MM.1S (cell line): ENCODE results near the gene AUTS2.

Experiments used
- DNase-seq: peaks from one replicate; pipeline ENCODE4 v3.0.0-alpha.2; 2015
- H2AFZ ChIP-seq: fragments of 300-600 bp; sonication (generic); 2 replicates; pipeline ENCODE4 v1.6.0; 2016; ENCODE audit warnings: antibody characterized with exemption, low read length
- H3F3A ChIP-seq: fragments of 300-600 bp; sonication (generic); 2 replicates; pipeline ENCODE4 v1.6.1; 2016; ENCODE audit warnings: mild to moderate bottlenecking, antibody characterized with exemption, low read length, moderate library complexity, mixed read lengths; ENCODE audit not compliant: insufficient read depth
- H3K27ac ChIP-seq: fragments of 300-600 bp; sonication (generic); 2 replicates; pipeline ENCODE4 v1.5.1; 2016; ENCODE audit warnings: mild to moderate bottlenecking, low read length
- H3K27me3 ChIP-seq: fragments of 300-600 bp; sonication (generic); replicated peaks from 2 replicates; pipeline ENCODE4 v1.6.0; 2016; ENCODE audit warnings: low read length; ENCODE audit not compliant: insufficient read depth
- H3K36me3 ChIP-seq: fragments of 300-600 bp; sonication (generic); replicated peaks from 2 replicates; pipeline ENCODE4 v1.6.1; 2016; ENCODE audit warnings: mild to moderate bottlenecking, low read length, mixed read lengths; ENCODE audit not compliant: insufficient read depth
- H3K4me1 ChIP-seq: fragments of 300-600 bp; sonication (generic); 2 replicates; pipeline ENCODE4 v1.6.1; 2016; ENCODE audit warnings: low read length, mixed read lengths
- H3K4me2 ChIP-seq: fragments of 300-600 bp; sonication (generic); 2 replicates; pipeline ENCODE4 v1.6.0; 2016; ENCODE audit warnings: low read depth, low read length
- H3K4me3 ChIP-seq: fragments of 300-600 bp; sonication (generic); 2 replicates; pipeline ENCODE4 v1.5.1; 2016; ENCODE audit warnings: low read length, mixed read lengths
- H3K79me2 ChIP-seq: fragments of 300-600 bp; sonication (generic); 2 replicates; pipeline ENCODE4 v1.6.1; 2016; ENCODE audit warnings: mixed run types, low read length, mixed read lengths
- H3K9ac ChIP-seq: fragments of 300-600 bp; sonication (generic); 2 replicates; pipeline ENCODE4 v1.6.1; 2016; ENCODE audit warnings: low read length, mixed read lengths
- H3K9me2 ChIP-seq: fragments of 300-600 bp; sonication (generic); replicated peaks from 2 replicates; pipeline ENCODE4 v1.6.1; 2016; ENCODE audit warnings: mild to moderate bottlenecking, low read length, mixed read lengths; ENCODE audit not compliant: insufficient read depth
- H3K9me3 ChIP-seq: fragments of 300-600 bp; sonication (generic); replicated peaks from 2 replicates; pipeline ENCODE4 v1.6.1; 2016; ENCODE audit warnings: mild to moderate bottlenecking, low read length, mixed read lengths; ENCODE audit not compliant: insufficient read depth
- H4K20me1 ChIP-seq: fragments of 300-600 bp; sonication (generic); 2 replicates; pipeline ENCODE4 v1.6.1; 2016; ENCODE audit warnings: mild to moderate bottlenecking, low read length, moderate library complexity, mixed read lengths; ENCODE audit not compliant: insufficient read depth
- EZH2 ChIP-seq: fragments of 300-600 bp; sonication (generic); optimal IDR thresholded peaks from 2 replicates; pipeline ENCODE3; 2017; ENCODE audit warnings: low read depth, mild to moderate bottlenecking, antibody characterized with exemption, low read length, mixed read lengths
- EZH2phosphoT487 ChIP-seq: fragments of 300-600 bp; sonication (generic); IDR thresholded peaks from 2 replicates; pipeline ENCODE4 v1.6.1; 2018; ENCODE audit warnings: antibody characterized with exemption, low read length
- TF ChIP-seq, protein P1 (sequence below): fragments of 300-600 bp; sonication (generic); IDR thresholded peaks from 2 replicates; pipeline ENCODE4 v1.5.1; 2016; ENCODE audit warnings: antibody characterized with exemption, low read length, mixed read lengths

The AUTS2 gene

DNA sequence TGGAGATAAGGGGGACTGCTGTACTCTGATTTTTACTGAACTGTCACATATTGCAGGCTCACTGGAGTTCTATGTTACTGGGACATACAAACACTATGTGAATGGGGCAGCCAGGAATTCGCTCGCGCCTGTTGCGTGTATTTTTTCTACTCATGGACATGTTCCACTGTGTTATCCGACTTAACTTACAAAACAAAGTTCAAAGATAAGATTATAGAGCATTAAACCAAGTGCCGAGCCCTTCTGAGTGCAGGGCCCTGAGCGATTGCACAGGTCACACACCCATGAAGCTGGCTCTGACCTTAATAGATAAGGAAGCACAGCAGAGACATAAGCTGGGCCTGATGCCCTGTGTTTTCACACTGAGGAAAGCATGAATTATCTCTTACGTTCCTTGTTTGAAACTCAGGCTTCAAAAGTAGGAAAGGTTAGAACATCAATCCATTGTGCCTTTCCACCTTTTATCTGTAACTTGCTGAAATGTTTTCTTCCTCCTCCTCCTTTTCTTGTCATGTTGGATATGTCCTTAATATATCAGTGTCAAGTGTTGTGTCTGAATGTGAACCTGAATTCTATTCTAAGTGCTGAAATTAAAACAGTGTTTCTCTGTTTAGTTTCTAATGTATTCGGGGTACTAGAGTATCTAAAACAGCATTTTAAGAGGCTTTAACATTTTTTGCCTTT lies 273.8 kb downstream of the AUTS2 start:
- H3K4me2 ChIP-seq = no peak overlapping the region
- no peak overlapping the region for H2AFZ ChIP-seq
- no peaks in the 10 kb centered on the region for H3K27me3 ChIP-seq
- no peaks in the 10 kb centered on the region for H3K4me1 ChIP-seq
- no peaks in the 10 kb centered on the region for H3K9me3 ChIP-seq
- H3K79me2 ChIP-seq = no peaks in the 10 kb centered on the region
- no peak for DNase-seq
- no peaks in the 10 kb centered on the region for H4K20me1 ChIP-seq
- H3K36me3 ChIP-seq = no peaks in the 10 kb centered on the region
- TF ChIP-seq EZH2 = no peak
- TF ChIP-seq, protein P1, sequence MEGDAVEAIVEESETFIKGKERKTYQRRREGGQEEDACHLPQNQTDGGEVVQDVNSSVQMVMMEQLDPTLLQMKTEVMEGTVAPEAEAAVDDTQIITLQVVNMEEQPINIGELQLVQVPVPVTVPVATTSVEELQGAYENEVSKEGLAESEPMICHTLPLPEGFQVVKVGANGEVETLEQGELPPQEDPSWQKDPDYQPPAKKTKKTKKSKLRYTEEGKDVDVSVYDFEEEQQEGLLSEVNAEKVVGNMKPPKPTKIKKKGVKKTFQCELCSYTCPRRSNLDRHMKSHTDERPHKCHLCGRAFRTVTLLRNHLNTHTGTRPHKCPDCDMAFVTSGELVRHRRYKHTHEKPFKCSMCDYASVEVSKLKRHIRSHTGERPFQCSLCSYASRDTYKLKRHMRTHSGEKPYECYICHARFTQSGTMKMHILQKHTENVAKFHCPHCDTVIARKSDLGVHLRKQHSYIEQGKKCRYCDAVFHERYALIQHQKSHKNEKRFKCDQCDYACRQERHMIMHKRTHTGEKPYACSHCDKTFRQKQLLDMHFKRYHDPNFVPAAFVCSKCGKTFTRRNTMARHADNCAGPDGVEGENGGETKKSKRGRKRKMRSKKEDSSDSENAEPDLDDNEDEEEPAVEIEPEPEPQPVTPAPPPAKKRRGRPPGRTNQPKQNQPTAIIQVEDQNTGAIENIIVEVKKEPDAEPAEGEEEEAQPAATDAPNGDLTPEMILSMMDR = no peak
- H3K9ac ChIP-seq = no peak overlapping the region
- H3F3A ChIP-seq = no peaks in the 10 kb centered on the region
- H3K9me2 ChIP-seq = no peaks in the 10 kb centered on the region
- no peak overlapping the region for H3K4me3 ChIP-seq
- H3K27ac ChIP-seq = no peak overlapping the region

DNA sequence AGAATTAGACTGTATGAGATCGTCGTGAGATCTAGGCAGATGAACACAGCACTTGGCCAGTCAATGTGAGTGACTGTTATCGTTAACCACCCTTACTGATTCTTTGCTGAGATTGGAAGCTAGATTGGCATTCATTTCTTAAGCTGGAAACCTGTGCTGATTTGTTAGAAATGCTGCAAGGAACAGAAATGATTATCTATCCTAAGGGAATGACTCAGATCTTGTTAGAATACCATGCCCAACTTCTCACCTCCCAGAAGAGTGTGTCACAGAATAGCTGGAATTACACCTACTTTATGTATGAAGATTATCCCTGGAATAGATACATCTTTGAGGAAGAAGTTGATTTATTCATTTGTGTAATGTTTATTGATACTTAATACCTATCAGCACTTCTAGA lies 275.2 kb downstream of the AUTS2 start:
- H3F3A ChIP-seq = no peaks in the 10 kb centered on the region
- no peak overlapping the region for H3K4me3 ChIP-seq
- no peaks in the 10 kb centered on the region for H3K27me3 ChIP-seq
- no peak overlapping the region for H3K9ac ChIP-seq
- no peak overlapping the region for H3K4me2 ChIP-seq
- DNase-seq = no peak
- H3K9me3 ChIP-seq = no peaks in the 10 kb centered on the region
- no peaks in the 10 kb centered on the region for H3K79me2 ChIP-seq
- no peaks in the 10 kb centered on the region for H3K36me3 ChIP-seq
- no peaks in the 10 kb centered on the region for H3K4me1 ChIP-seq
- no peak overlapping the region for H2AFZ ChIP-seq
- TF ChIP-seq, protein P1 = no peak
- TF ChIP-seq EZH2 (no peak), EZH2phosphoT487 (no peak)
- H4K20me1 ChIP-seq = no peaks in the 10 kb centered on the region
- no peak overlapping the region for H3K27ac ChIP-seq
- no peaks in the 10 kb centered on the region for H3K9me2 ChIP-seq

DNA sequence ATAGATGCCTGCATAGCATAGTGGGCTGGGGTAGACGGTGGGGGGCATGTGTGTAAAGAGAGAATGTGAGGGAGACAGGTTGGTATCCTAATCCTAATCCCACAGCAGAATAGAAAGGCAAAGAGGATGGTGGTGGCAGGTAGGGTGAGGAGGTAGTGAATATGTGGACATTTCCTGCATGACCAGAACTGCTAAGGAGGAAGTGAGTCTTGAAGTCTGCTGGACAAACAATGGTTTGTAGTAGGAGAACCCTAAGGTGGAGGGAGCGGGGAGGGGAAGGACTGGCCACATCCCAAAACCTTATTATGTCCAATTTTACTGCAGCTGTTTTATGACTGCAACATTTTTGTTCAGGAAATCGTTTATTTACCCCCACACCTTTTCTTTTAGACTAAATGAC lies 279.7 kb downstream of the AUTS2 start:
- no peak for DNase-seq
- Histone ChIP-seq H2AFZ (no peak overlapping the region), H3K27me3 (no peaks in the 10 kb centered on the region), H3K9ac (no peak overlapping the region), H3K36me3 (no peaks in the 10 kb centered on the region), H3K27ac (no peak overlapping the region), H4K20me1 (no peaks in the 10 kb centered on the region), H3F3A (no peaks in the 10 kb centered on the region), H3K9me3 (no peaks in the 10 kb centered on the region), H3K4me2 (no peak overlapping the region), H3K9me2 (no peaks in the 10 kb centered on the region), H3K4me3 (no peak overlapping the region), H3K4me1 (no peaks in the 10 kb centered on the region), H3K79me2 (no peaks in the 10 kb centered on the region)
- TF ChIP-seq, protein P1 = no peak
- TF ChIP-seq EZH2phosphoT487 = no peak
- no peak for TF ChIP-seq EZH2
